Mesothelial cell of epicardium (in vitro differentiated cells): ENCODE measurements around the gene ADAD2. TPM values are rescaled to one million over a fixed set of nuclear protein-coding genes. Genes with fewer than 3 reads are reported as not detected.

Experiments used
- DNase-seq, 2 experiments: peaks; one replicate each; pipeline ENCODE4 v3.0.0; 2021; ENCODE audit warnings: low spot score in 2 of 2; ENCODE audit not compliant: unreplicated experiment in 2 of 2
- H3K27ac Mint-ChIP-seq: 2 replicates; pipeline ENCODE4 v1.8.0; 2021; ENCODE audit warnings: mixed read lengths
- H3K27me3 Mint-ChIP-seq: 2 replicates; pipeline ENCODE4 v1.8.0; 2021; ENCODE audit warnings: low read depth, mixed read lengths
- H3K36me3 Mint-ChIP-seq: 2 replicates; pipeline ENCODE4 v1.8.0; 2021; ENCODE audit warnings: mixed read lengths
- H3K4me1 Mint-ChIP-seq: 2 replicates; pipeline ENCODE4 v1.8.0; 2021; ENCODE audit warnings: mixed read lengths
- H3K4me3 Mint-ChIP-seq: 2 replicates; pipeline ENCODE4 v1.8.0; 2021; ENCODE audit warnings: mild to moderate bottlenecking, moderate library complexity, mixed read lengths
- H3K9me3 Mint-ChIP-seq: 2 replicates; pipeline ENCODE4 v1.8.0; 2021; ENCODE audit warnings: mixed read lengths
- CTCF ChIP-seq: fragments of 200-600 bp; sonication (generic); IDR thresholded peaks from one replicate; pipeline ENCODE4 v1.5.0; 2021; ENCODE audit warnings: antibody characterized with exemption; ENCODE audit not compliant: unreplicated experiment
- total RNA-seq: library from RNA; stranded (reverse); gene quantifications from 3 replicates; pipeline ENCODE4 v1.2.1, GENCODE V29; 2021

The ADAD2 gene
- total RNA-seq, 1 donor from 2014 or later: not detected

DNA sequence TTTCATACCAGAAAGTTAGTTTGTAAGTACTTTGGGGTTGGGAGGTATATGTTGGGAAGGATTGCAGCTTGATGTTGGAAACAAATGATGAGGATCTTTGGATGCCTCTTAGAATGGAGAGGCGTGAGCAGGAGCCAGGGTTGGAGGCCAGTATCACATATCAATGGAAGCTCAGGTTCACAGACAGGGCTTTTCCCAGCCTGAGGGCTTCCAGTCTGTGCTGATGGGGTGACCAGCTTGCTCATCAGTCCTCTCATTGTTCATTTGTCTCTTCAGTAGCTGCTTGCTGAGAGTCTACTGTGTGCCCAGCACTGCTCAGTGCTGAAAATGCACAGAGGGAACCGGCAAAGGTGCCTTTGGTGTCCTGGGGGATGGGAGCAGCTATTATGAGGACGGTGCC, 40.0 kb upstream of the ADAD2 start:
- H3K4me1 Mint-ChIP-seq: peaks cover 10% of the 10 kb centered on the region
- TF ChIP-seq CTCF: no peak
- no peak for DNase-seq
- peaks cover 10% of the 10 kb centered on the region for H3K27me3 Mint-ChIP-seq
- no peaks in the 10 kb centered on the region for H3K36me3 Mint-ChIP-seq
- H3K4me3 Mint-ChIP-seq: no peak overlapping the region
- H3K9me3 Mint-ChIP-seq: no peaks in the 10 kb centered on the region
- no peak overlapping the region for H3K27ac Mint-ChIP-seq

GRCh38 chr16:84153660-84154214, 37.2 kb upstream of the ADAD2 start:
- TF ChIP-seq CTCF: no peak
- no peak overlapping the region for H3K4me3 Mint-ChIP-seq
- H3K4me1 Mint-ChIP-seq: peaks cover 10% of the 10 kb centered on the region
- H3K27me3 Mint-ChIP-seq: peaks cover 4% of the 10 kb centered on the region
- peaks cover 3% of the 10 kb centered on the region for H3K9me3 Mint-ChIP-seq
- no peak overlapping the region for H3K27ac Mint-ChIP-seq
- H3K36me3 Mint-ChIP-seq: no peaks in the 10 kb centered on the region
- no peak for DNase-seq

DNA sequence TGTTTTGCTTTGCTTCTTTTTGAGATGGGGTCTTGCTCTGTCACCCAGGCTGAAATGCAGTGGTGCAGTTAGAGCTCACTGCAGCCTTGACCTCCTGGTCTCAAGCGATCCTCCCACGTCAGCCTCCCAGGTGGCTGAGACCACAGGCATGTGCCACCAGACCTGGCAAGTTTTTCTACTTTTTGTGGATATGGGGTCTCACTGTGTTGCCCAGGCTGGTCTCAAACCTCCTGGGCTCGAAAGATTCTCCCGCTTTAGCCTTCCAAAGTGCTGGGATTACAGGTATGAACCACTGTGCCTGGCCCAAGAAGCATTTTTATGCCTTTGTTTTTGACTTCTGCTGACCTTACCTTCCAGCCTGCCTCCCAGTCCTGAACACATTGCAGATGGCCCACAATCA, 35.7 kb upstream of the ADAD2 start:
- Mint-ChIP-seq H3K4me1 (peaks cover 9% of the 10 kb centered on the region), H3K9me3 (peaks cover 3% of the 10 kb centered on the region), H3K27ac (no peak overlapping the region), H3K4me3 (no peak overlapping the region), H3K27me3 (peaks cover 8% of the 10 kb centered on the region), H3K36me3 (no peaks in the 10 kb centered on the region)
- TF ChIP-seq CTCF: no peak
- no peak for DNase-seq

DNA sequence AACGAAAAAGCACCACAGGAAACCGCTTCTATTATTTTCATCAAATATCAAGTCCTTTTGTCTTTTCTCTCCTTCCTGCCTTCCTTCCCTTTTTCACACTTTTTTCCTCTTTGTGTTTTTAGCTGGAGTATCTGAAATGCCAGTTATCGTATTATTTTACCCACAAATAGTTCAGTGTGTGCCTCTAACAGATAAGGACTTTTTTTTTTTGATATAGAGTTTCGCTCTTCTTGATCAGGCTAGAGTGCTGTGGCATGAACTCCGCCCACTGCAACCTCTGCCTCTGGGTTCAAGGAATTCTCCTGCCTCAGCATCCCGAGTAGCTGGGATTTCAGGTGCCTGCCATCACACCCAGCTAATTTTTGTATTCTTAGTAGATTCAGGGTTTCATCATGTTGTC, 35.2 kb upstream of the ADAD2 start:
- TF ChIP-seq CTCF: no peak
- Mint-ChIP-seq H3K9me3 (peaks cover 3% of the 10 kb centered on the region), H3K27me3 (peaks cover 8% of the 10 kb centered on the region), H3K4me3 (no peak overlapping the region), H3K36me3 (no peaks in the 10 kb centered on the region), H3K27ac (no peak overlapping the region), H3K4me1 (peaks cover 7% of the 10 kb centered on the region)
- DNase-seq: no peak

GRCh38 chr16:84156342-84156784, 34.6 kb upstream of the ADAD2 start:
- H3K27ac Mint-ChIP-seq: no peak overlapping the region
- H3K9me3 Mint-ChIP-seq: peaks cover 3% of the 10 kb centered on the region
- H3K4me1 Mint-ChIP-seq: peaks cover 2% of the 10 kb centered on the region
- no peak for DNase-seq
- no peak for TF ChIP-seq CTCF
- peaks cover 8% of the 10 kb centered on the region for H3K27me3 Mint-ChIP-seq
- H3K36me3 Mint-ChIP-seq: no peaks in the 10 kb centered on the region
- H3K4me3 Mint-ChIP-seq: no peak overlapping the region

DNA sequence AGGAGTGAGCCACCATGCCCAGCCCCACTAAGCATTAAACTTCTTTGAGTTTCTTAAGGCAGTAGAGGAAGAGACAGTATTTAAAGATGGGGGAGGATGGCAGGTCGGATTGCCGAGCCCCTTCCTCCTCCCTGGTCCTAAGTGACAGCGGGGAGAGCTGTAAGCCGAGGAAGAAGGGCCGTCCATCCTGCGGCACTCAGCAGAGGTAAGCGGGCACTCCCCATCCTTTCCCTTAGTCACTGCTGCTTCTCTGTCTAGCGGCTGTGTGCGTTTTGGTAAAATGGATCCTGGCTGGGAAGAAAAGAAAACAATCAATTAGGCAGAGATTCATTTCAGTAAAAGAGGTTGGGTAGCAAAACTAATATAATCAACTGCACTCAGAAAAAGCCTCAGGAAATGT, 31.9 kb upstream of the ADAD2 start:
- Mint-ChIP-seq H3K36me3 (no peaks in the 10 kb centered on the region), H3K4me1 (peaks cover 2% of the 10 kb centered on the region), H3K4me3 (no peak overlapping the region), H3K27me3 (peaks cover 8% of the 10 kb centered on the region), H3K27ac (no peak overlapping the region), H3K9me3 (peaks cover 3% of the 10 kb centered on the region)
- no peak for TF ChIP-seq CTCF
- DNase-seq: no peak
